GM19395 (cell line): ENCODE results near the gene GRID1.

ENCODE experiments used
- ATAC-seq: cut with Tn5 transposase; IDR thresholded peaks from one replicate; pipeline ENCODE4 v1.9.1; 2021; ENCODE audit warnings: mild to moderate bottlenecking, moderate library complexity; ENCODE audit not compliant: unreplicated experiment

The GRID1 gene

GRCh38 chr10:85922356-85923129, 444.1 kb downstream of the GRID1 start:
- no peak for ATAC-seq

- ATAC-seq: no peak
Observed at GRCh38 chr10:85921789-85922188, 444.8 kb downstream of the GRID1 start.

GRCh38 chr10:85920311-85920710, 446.3 kb downstream of the GRID1 start:
- ATAC-seq: no peak

- no peak for ATAC-seq
Observed at GRCh38 chr10:85919491-85920021, 447.0 kb downstream of the GRID1 start.

- no peak for ATAC-seq
Observed at GRCh38 chr10:85918371-85918770, 448.2 kb downstream of the GRID1 start.

- no peak for ATAC-seq
Observed at GRCh38 chr10:85917601-85918000, 449.0 kb downstream of the GRID1 start.

GRCh38 chr10:85916994-85917573, 449.5 kb downstream of the GRID1 start:
- no peak for ATAC-seq

GRCh38 chr10:85916286-85916685, 450.3 kb downstream of the GRID1 start:
- ATAC-seq: no peak

GRCh38 chr10:85915245-85915846, 451.2 kb downstream of the GRID1 start:
- ATAC-seq: no peak

- no peak for ATAC-seq
Observed at GRCh38 chr10:85914720-85915119, 451.9 kb downstream of the GRID1 start.

GRCh38 chr10:85908462-85908861, 458.1 kb downstream of the GRID1 start:
- ATAC-seq: no peak

- ATAC-seq: no peak
Observed at GRCh38 chr10:85902051-85902450, 464.5 kb downstream of the GRID1 start.

- ATAC-seq: no peak
Observed at GRCh38 chr10:85901599-85901998, 465.0 kb downstream of the GRID1 start.

GRCh38 chr10:85900487-85900886, 466.1 kb downstream of the GRID1 start:
- no peak for ATAC-seq

- no peak for ATAC-seq
Observed at GRCh38 chr10:85900061-85900460, 466.5 kb downstream of the GRID1 start.

GRCh38 chr10:85891472-85891871, 475.1 kb downstream of the GRID1 start:
- ATAC-seq: no peak

GRCh38 chr10:85888559-85888958, 478.0 kb downstream of the GRID1 start:
- ATAC-seq: no peak

GRCh38 chr10:85888004-85888403, 478.6 kb downstream of the GRID1 start:
- no peak for ATAC-seq

- ATAC-seq: no peak
Observed at GRCh38 chr10:85874208-85874607, 492.4 kb downstream of the GRID1 start.

GRCh38 chr10:85873063-85873462, 493.5 kb downstream of the GRID1 start:
- no peak for ATAC-seq

GRCh38 chr10:85868627-85869499, 497.7 kb downstream of the GRID1 start:
- ATAC-seq: no peak
